ENCODE measurements around the gene UBE2O.

UBE2O gene

DNA sequence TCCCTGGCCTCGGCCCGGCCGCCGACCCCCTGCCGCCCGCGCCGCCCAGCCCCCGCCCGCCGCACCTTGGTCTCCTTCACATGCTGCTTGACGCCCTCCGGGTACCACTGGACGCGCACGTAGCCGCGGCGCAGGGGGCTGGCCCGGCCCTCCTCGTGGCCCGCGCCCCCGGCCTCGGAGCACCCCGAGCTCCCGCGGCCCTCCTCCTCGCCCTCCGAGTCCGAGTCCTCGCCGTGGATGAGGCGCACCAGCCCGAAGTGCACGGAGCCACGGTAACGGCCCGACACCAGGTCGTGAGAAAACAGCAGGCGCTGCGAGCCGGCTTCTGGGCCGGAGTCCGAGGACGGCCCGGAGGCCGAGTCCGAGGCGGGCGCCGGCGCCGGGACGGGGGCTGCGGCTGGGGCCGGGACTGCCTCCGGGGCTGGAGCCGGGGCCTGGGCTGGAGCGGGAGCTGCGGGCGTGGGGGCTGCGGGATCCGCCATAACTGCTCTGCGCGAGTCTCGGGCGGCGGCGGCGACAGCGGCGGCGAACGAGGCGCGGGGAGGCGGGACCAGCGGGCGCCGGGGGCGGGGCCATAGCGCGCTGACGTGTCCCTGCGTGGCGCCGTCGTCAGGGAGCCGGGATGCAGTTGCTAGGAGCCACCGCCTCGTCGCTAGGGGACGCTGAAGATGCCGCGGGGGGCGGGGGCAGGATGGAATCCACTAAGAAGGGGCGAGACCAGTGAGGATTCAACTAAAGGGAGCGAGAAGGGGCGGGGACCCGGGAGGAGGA, at the start of gene UBE2O:
UBE2O (minus strand) TSS at position 493 of the 771 bp plus-strand sequence; CDS start at position 482, 11 bp downstream.
- DNase-seq (ENCODE audit: low read depth in 2 of 2) = peak; percentile 84 to 88
- TF ChIP-seq, protein P1, sequence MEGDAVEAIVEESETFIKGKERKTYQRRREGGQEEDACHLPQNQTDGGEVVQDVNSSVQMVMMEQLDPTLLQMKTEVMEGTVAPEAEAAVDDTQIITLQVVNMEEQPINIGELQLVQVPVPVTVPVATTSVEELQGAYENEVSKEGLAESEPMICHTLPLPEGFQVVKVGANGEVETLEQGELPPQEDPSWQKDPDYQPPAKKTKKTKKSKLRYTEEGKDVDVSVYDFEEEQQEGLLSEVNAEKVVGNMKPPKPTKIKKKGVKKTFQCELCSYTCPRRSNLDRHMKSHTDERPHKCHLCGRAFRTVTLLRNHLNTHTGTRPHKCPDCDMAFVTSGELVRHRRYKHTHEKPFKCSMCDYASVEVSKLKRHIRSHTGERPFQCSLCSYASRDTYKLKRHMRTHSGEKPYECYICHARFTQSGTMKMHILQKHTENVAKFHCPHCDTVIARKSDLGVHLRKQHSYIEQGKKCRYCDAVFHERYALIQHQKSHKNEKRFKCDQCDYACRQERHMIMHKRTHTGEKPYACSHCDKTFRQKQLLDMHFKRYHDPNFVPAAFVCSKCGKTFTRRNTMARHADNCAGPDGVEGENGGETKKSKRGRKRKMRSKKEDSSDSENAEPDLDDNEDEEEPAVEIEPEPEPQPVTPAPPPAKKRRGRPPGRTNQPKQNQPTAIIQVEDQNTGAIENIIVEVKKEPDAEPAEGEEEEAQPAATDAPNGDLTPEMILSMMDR (IDR thresholded peaks at IDR 0.05; ENCODE audit: low read depth, low read length) = peak; percentile 20
- peak within 1 kb of the TSS; percentile 61 to 82 for H3K4me3 ChIP-seq (replicated peaks in 1 of 2; ENCODE audit: low read depth in 2 of 2, low read length in 2 of 2)

DNA sequence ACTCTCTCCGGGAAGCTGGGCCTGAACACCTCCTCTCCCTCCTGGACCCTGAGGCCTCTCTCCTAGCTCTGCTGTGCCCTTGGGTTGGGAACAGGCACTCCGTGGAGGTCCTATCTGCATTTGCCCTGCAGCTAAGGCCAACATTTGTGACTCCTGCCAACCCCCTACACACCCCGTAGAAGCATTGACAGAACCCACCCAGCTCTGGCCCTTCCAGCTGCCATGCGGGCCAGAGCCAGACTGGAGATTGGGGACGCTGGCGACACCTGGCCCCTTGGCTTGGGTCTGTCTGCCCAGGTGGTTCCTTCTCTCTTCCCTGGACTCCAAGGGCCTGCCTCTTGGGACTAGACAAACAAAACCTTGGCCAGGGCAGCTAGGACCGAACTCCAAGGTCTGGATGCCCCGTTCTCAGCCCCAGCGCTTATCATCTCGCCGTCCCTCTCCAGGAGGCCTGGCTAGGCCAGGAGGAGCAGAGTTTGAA, 48.9 kb upstream of the UBE2O start:
- TF ChIP-seq, protein P1 (IDR thresholded peaks at IDR 0.05; ENCODE audit: low read depth, low read length) = no peak
- DNase-seq (ENCODE audit: low read depth in 2 of 2) = no peak
- H3K4me3 ChIP-seq (replicated peaks in 1 of 2; ENCODE audit: low read depth in 2 of 2, low read length in 2 of 2) = peak overlapping the region; percentile 43 to 63

DNA sequence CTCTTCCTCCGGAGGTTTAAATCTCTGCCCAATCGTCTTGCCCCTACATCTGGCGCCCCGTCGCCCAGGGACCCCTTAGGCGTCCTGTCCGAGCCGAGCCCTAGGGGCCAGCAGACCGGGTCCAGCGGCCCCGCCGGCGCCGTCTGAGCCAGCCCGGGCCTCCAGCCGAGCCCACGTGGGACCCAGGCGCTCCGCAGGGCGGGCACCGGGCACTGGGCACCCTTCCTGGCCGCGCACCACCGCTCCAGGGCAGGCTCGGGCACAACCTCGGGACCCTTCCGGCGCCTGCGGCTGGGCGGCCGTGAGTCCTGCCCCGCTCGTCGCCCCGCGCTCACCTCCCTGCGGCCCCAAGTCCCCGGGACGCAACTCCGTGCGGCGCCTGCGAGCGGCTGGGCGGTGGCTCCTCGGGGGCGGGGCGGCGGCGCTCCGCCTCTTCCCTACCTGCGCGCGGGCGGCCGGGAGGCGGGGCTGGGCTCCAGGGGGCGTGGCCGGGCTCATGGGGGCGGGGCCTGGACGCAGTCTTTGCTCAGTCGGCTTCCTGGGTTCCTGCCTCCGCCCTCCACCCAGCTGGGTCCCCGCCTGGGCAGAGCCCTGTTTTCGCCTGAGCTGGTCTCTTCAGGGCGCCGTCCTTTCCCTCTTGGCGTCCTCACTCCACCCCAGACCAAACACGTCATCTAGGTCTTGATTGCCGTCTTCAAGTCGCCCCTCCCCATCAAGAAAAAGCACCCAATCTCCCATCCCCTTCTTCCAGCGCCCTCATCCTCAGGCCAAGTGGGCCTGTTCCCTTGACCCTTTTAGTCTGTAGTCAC, 48.3 kb upstream of the UBE2O start, which contains the start of gene RHBDF2:
RHBDF2 (minus strand) TSS at position 406 of the 809 bp plus-strand sequence. CDS start 19,899 bp downstream, outside the sequence.
- peak; percentile 71 to 83 for DNase-seq (ENCODE audit: low read depth in 2 of 2)
- TF ChIP-seq, protein P1 (IDR thresholded peaks at IDR 0.05; ENCODE audit: low read depth, low read length) = no peak
- H3K4me3 ChIP-seq (replicated peaks in 1 of 2; ENCODE audit: low read depth in 2 of 2, low read length in 2 of 2) = peak within 1 kb of the TSS; percentile 54 to 63

DNA sequence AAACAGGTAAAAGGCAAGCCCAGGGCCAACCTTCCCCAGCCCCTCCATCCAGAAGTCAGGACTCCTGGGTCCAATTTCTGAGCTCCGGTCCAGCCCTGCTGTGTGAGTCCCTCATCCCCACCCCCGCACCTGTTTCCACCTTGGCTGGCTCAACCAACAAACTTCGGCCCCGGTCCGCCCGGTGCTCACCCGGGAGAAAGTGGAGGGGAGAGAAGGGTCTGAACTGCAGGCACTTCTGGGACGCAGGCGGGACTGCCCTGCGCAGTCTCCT, 47.7 kb upstream of the UBE2O start:
- peak overlapping the region; percentile 54 to 63 for H3K4me3 ChIP-seq (replicated peaks in 1 of 2; ENCODE audit: low read depth in 2 of 2, low read length in 2 of 2)
- no peak for DNase-seq (ENCODE audit: low read depth in 2 of 2)
- TF ChIP-seq, protein P1 (IDR thresholded peaks at IDR 0.05; ENCODE audit: low read depth, low read length) = no peak

DNA sequence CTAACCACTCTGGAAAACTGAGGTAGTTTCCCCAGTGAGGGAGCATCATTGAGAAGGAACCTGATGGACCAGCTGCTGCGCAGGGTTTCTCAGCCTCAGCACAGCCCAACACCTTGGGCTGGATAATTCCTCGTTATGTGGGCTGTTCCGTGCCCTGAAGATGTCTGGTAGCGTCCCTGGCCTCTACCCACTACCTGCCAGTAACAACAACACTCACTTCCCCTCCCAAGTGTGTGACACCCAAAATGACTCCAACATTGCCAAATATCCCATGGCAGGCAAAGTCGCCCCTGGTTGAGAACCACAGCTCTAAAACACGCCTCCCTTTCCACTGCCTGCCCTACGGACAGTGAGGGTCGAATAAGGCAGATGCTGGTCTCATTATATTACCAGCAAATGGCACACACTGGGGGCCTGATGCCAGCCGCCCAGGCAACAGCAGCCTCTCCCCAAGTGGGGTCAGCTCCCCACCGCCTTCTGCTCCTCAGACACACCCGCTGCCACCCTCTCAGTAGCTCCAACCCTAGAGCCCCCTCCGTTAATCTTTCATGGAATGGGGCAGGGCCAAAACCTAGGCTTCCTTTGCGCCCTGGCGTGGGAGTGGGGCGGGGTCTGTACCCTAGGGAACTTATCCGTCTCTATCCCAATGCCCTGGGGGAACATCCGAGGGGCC, 47.3 kb upstream of the UBE2O start:
- peak overlapping the region; percentile 54 to 63 for H3K4me3 ChIP-seq (replicated peaks in 1 of 2; ENCODE audit: low read depth in 2 of 2, low read length in 2 of 2)
- no peak for DNase-seq (ENCODE audit: low read depth in 2 of 2)
- TF ChIP-seq, protein P1 (IDR thresholded peaks at IDR 0.05; ENCODE audit: low read depth, low read length) = no peak

DNA sequence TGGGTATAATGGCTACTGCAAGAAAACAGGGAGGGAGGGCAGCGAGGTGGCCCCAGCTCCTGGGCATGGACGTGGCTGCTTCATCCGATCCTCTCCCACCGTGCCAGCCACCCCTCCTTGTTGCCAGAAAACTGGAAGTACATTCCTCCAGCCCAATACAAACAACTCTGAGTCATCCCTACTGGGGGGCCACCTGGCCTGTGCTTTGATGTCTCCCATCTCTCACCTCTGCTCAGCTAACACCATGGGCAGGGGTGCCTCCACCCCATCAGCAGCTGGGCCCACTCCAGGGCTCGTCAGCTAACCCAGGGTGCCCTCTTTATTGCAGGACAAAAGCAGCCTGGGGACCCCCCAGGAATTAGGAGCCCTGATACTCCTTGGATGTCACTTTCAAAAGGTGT, 46.3 kb upstream of the UBE2O start:
- TF ChIP-seq, protein P1 (IDR thresholded peaks at IDR 0.05; ENCODE audit: low read depth, low read length) = no peak
- DNase-seq (ENCODE audit: low read depth in 2 of 2) = no peak
- peak overlapping the region in 1 of 2 donors; percentile 63 for H3K4me3 ChIP-seq (replicated peaks in 1 of 2; ENCODE audit: low read depth in 2 of 2, low read length in 2 of 2)
